ENCODE results near the gene IP6K3.
A peak's percentile ranks its signal among the peaks of the same experiment; 100 is the strongest.

Gene IP6K3

GRCh38 chr6:33772082-33772830 lies 25.6 kb upstream of the IP6K3 start:
- TF ChIP-seq, protein P1, sequence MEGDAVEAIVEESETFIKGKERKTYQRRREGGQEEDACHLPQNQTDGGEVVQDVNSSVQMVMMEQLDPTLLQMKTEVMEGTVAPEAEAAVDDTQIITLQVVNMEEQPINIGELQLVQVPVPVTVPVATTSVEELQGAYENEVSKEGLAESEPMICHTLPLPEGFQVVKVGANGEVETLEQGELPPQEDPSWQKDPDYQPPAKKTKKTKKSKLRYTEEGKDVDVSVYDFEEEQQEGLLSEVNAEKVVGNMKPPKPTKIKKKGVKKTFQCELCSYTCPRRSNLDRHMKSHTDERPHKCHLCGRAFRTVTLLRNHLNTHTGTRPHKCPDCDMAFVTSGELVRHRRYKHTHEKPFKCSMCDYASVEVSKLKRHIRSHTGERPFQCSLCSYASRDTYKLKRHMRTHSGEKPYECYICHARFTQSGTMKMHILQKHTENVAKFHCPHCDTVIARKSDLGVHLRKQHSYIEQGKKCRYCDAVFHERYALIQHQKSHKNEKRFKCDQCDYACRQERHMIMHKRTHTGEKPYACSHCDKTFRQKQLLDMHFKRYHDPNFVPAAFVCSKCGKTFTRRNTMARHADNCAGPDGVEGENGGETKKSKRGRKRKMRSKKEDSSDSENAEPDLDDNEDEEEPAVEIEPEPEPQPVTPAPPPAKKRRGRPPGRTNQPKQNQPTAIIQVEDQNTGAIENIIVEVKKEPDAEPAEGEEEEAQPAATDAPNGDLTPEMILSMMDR (IDR thresholded peaks at IDR 0.05; ENCODE audit: borderline replicate concordance, insufficient read depth, low read depth, low read length) = no peak

GRCh38 chr6:33771146-33772081 lies 24.7 kb upstream of the IP6K3 start:
- H3K4me3 ChIP-seq (ENCODE audit: low read depth, low read length) = no peak overlapping the region
- TF ChIP-seq, protein P1 (IDR thresholded peaks at IDR 0.05; ENCODE audit: borderline replicate concordance, insufficient read depth, low read depth, low read length) = peak; percentile 93

More at GRCh38 chr6:33772082-33772830, 25.6 kb upstream of the IP6K3 start:
- H3K4me3 ChIP-seq (ENCODE audit: low read depth, low read length) = no peak overlapping the region

- H3K4me3 ChIP-seq (ENCODE audit: low read depth, low read length) = no peak overlapping the region
- TF ChIP-seq, protein P1 (IDR thresholded peaks at IDR 0.05; ENCODE audit: borderline replicate concordance, insufficient read depth, low read depth, low read length) = no peak
These were observed 24.1 kb upstream of the IP6K3 start for GRCh38 chr6:33770833-33771145.

GRCh38 chr6:33770124-33770832 lies 23.6 kb upstream of the IP6K3 start:
- TF ChIP-seq, protein P1 (IDR thresholded peaks at IDR 0.05; ENCODE audit: borderline replicate concordance, insufficient read depth, low read depth, low read length) = no peak
- H3K4me3 ChIP-seq (ENCODE audit: low read depth, low read length) = no peak overlapping the region

- TF ChIP-seq, protein P1 (IDR thresholded peaks at IDR 0.05; ENCODE audit: borderline replicate concordance, insufficient read depth, low read depth, low read length) = no peak
- H3K4me3 ChIP-seq (ENCODE audit: low read depth, low read length) = no peak overlapping the region
These were observed 22.6 kb upstream of the IP6K3 start for GRCh38 chr6:33769248-33769821.

- no peak overlapping the region for H3K4me3 ChIP-seq (ENCODE audit: low read depth, low read length)
- TF ChIP-seq, protein P1 (IDR thresholded peaks at IDR 0.05; ENCODE audit: borderline replicate concordance, insufficient read depth, low read depth, low read length) = peak; percentile 91
These were observed 22.0 kb upstream of the IP6K3 start for GRCh38 chr6:33768644-33769120.

Data from GM12875 (cell line).